Tibial nerve (tissue), 4 donors: ENCODE results near the gene DCAF10. TPM values are rescaled to one million over a fixed set of nuclear protein-coding genes. Genes with fewer than 3 reads are reported as not detected.

Source experiments
- DNase-seq, 2 donors: peaks; one replicate each; pipeline ENCODE4 v3.0.0-alpha.2; 2019; ENCODE audit warnings: low spot score in 2 of 2
- H3K27ac ChIP-seq, 4 donors: fragments of 200-600 bp; sonication (generic) in 3 of 4; one replicate each; pipeline ENCODE4 v1.5.1; 2017 to 2019; ENCODE audit warnings: mild to moderate bottlenecking in 1 of 4
- H3K27me3 ChIP-seq, 2 donors: fragments of 200-600 bp; sonication (generic) in 1 of 2; one replicate each; pipeline versions ENCODE4 v1.5.1 to v1.6.0; 2017 to 2019
- H3K36me3 ChIP-seq, 3 donors: fragments of 200-600 bp; sonication (generic); one replicate each; pipeline ENCODE4 v1.5.1; 2018 to 2019
- H3K4me1 ChIP-seq, 4 donors: fragments of 200-600 bp; sonication (generic) in 3 of 4; one replicate each; pipeline ENCODE4 v1.5.1; 2017 to 2019
- H3K4me3 ChIP-seq, 4 donors: fragments of 200-600 bp; sonication (generic) in 3 of 4; one replicate each; pipeline ENCODE4 v1.5.1; 2017 to 2019; ENCODE audit warnings: mild to moderate bottlenecking in 1 of 4, moderate library complexity in 1 of 4
- H3K9me3 ChIP-seq, 4 donors: fragments of 200-600 bp; sonication (generic) in 3 of 4; one replicate each; pipeline ENCODE4 v1.5.1; 2017 to 2019
- CTCF ChIP-seq, 5 experiments: fragments of 200-600 bp in 3 of 5; fragments of 450-650 bp in 2 of 5; sonication (generic) in 3 of 5; IDR thresholded peaks; one replicate each; pipeline ENCODE4 v1.5.1; 2016 to 2019; ENCODE audit warnings: antibody characterized with exemption in 5 of 5, mild to moderate bottlenecking in 3 of 5, moderate library complexity in 2 of 5
- EP300 ChIP-seq, 2 donors: sonication (generic); formaldehyde crosslinking; IDR thresholded peaks; one replicate each; pipeline ENCODE4 v1.6.1; 2017; ENCODE audit warnings: antibody characterized with exemption in 2 of 2, mild to moderate bottlenecking in 1 of 2
- POLR2A ChIP-seq, 2 donors: fragments of 450-650 bp; IDR thresholded peaks; one replicate each; pipeline ENCODE4 v1.6.1; 2017; ENCODE audit warnings: antibody characterized with exemption in 2 of 2, mild to moderate bottlenecking in 2 of 2, moderate library complexity in 2 of 2
- WGBS, 2 donors: methylation state at CpG; one replicate each; pipeline ENCODE4 v1.1.5; 2018; 5-methylcytosine and 5-hydroxymethylcytosine counted together
- total RNA-seq, 4 donors: library from RNA; depleted of rRNA; stranded (reverse); fragments of >200 nt; gene quantifications; one replicate each; pipeline ENCODE4 v1.1.0, GENCODE V29; 2016

Gene DCAF10
- total RNA-seq, 4 donors from 2014 or later: 18.6 to 31.4 (median 21.5) TPM

GRCh38 chr9:37769995-37770394 lies 30.6 kb upstream of the DCAF10 start:
- Histone ChIP-seq H3K27ac (no peak overlapping the region), H3K27me3 (no peaks in the 10 kb centered on the region), H3K4me3 (no peak overlapping the region), H3K9me3 (no peaks in the 10 kb centered on the region), H3K4me1 (no peaks in the 10 kb centered on the region), H3K36me3 (peaks cover 0 to 64% (median 8%) of the 10 kb centered on the region in 3 donors)
- no peak for DNase-seq
- TF ChIP-seq CTCF (IDR thresholded peaks at IDR 0.05) (no peak), EP300 (IDR thresholded peaks at IDR 0.05) (no peak), POLR2A (IDR thresholded peaks at IDR 0.05) (no peak)
- 89 to 94% methylated on average over 3 of the region's 3 CpGs for WGBS, 2 donors

GRCh38 chr9:37775216-37775919 lies 25.2 kb upstream of the DCAF10 start:
- Histone ChIP-seq H3K4me3 (no peak overlapping the region), H3K36me3 (peaks cover 0 to 97% (median 11%) of the 10 kb centered on the region in 3 donors), H3K4me1 (no peaks in the 10 kb centered on the region), H3K27me3 (no peaks in the 10 kb centered on the region), H3K27ac (no peak overlapping the region), H3K9me3 (no peaks in the 10 kb centered on the region)
- DNase-seq: no peak
- WGBS, 2 donors: 96 to 100% methylated on average over 1 of the region's 1 CpG
- TF ChIP-seq CTCF (IDR thresholded peaks at IDR 0.05) (no peak), POLR2A (IDR thresholded peaks at IDR 0.05) (no peak), EP300 (IDR thresholded peaks at IDR 0.05) (no peak)

- TF ChIP-seq EP300 (IDR thresholded peaks at IDR 0.05): no peak
- TF ChIP-seq CTCF (IDR thresholded peaks at IDR 0.05): no peak
- TF ChIP-seq POLR2A (IDR thresholded peaks at IDR 0.05): no peak
- H3K9me3 ChIP-seq: no peaks in the 10 kb centered on the region
- peaks cover 0 to 98% (median 11%) of the 10 kb centered on the region in 3 donors for H3K36me3 ChIP-seq
- 88 to 92% methylated on average over 5 of the region's 5 CpGs for WGBS, 2 donors
- no peak for DNase-seq
- no peak overlapping the region for H3K27ac ChIP-seq
- H3K27me3 ChIP-seq: no peaks in the 10 kb centered on the region
- no peak overlapping the region for H3K4me3 ChIP-seq
- H3K4me1 ChIP-seq: no peaks in the 10 kb centered on the region
Measured at GRCh38 chr9:37776328-37776727, 24.3 kb upstream of the DCAF10 start.

- 72 to 89% methylated on average over 2 of the region's 2 CpGs for WGBS, 2 donors
Measured at GRCh38 chr9:37778534-37778933, 22.1 kb upstream of the DCAF10 start.

More at GRCh38 chr9:37778534-37778933, 22.1 kb upstream of the DCAF10 start:
- H3K36me3 ChIP-seq: peaks cover 0 to 98% (median 7%) of the 10 kb centered on the region in 3 donors
- H3K27me3 ChIP-seq: no peaks in the 10 kb centered on the region
- no peak for TF ChIP-seq POLR2A (IDR thresholded peaks at IDR 0.05)
- TF ChIP-seq CTCF (IDR thresholded peaks at IDR 0.05): no peak
- TF ChIP-seq EP300 (IDR thresholded peaks at IDR 0.05): no peak
- no peak overlapping the region for H3K4me3 ChIP-seq
- no peaks in the 10 kb centered on the region for H3K9me3 ChIP-seq
- peaks cover 0 to 13% (median 1%) of the 10 kb centered on the region in 4 donors for H3K4me1 ChIP-seq
- no peak for DNase-seq
- H3K27ac ChIP-seq: no peak overlapping the region
